Endothelial cell of umbilical vein (primary cell): ENCODE results near the gene PLXNB3. TPM values are rescaled to one million over a fixed set of nuclear protein-coding genes. Genes with fewer than 3 reads are reported as not detected.

Source experiments
- BruUV-seq: library from RNA; stranded (reverse); fragments of 400-500 nt; replicated peaks from 2 replicates; lab custom pipeline; 2021; lab: Mats Ljungman, UMichigan
- CTCF ChIA-PET: fragments of 300-600, 350-600 bp; sonication (Branson Sonifier 250); formaldehyde crosslinking; loops from one replicate; lab custom pipeline; 2021; ENCODE audit warnings: antibody characterized with exemption, inconsistent platforms; lab: Charles Lee
- POLR2A ChIA-PET: fragments of 300-600, 350-600 bp; sonication (Branson Sonifier 250); formaldehyde crosslinking; loops from one replicate; lab custom pipeline; 2021; ENCODE audit warnings: antibody characterized with exemption, inconsistent platforms; lab: Charles Lee
- DNase-seq: peaks from one replicate; pipeline ENCODE4 v3.0.0-alpha.2; 2011; ENCODE audit warnings: low read depth, low spot score
- FAIRE-seq: peaks from 2 replicates; lab custom pipeline; 2011; peaks lifted over from hg19 to GRCh38; lab: Jason Lieb, UNC
- H2AFZ ChIP-seq: 2 replicates; pipeline ENCODE4 v1.6.0; 2012; ENCODE audit warnings: low read depth, low read length, control low read depth, inconsistent platforms
- H3K27ac ChIP-seq: 2 replicates; pipeline ENCODE4 v1.5.1; 2011; ENCODE audit warnings: low read depth, mild to moderate bottlenecking, control low read depth, low read length, moderate library complexity; ENCODE audit not compliant: insufficient read depth
- H3K27me3 ChIP-seq, 2 experiments: 2 replicates each; pipeline versions ENCODE4 v1.6.0 to v1.6.1; 2011; ENCODE audit warnings: low read length in 2 of 2, mixed read lengths in 1 of 2; ENCODE audit not compliant: control insufficient read depth in 2 of 2, insufficient read depth in 2 of 2
- H3K36me3 ChIP-seq, 2 experiments: 2 replicates in 1 of 2; 3 replicates in 1 of 2; pipeline ENCODE4 v1.5.1; 2011; ENCODE audit warnings: low read length in 2 of 2, mild to moderate bottlenecking in 1 of 2, moderate library complexity in 1 of 2; ENCODE audit not compliant: control insufficient read depth in 2 of 2, insufficient read depth in 2 of 2; ENCODE audit errors: extremely low read depth in 1 of 2
- H3K4me1 ChIP-seq: 3 replicates; pipeline ENCODE4 v1.5.1; 2011; ENCODE audit warnings: mild to moderate bottlenecking, low read length; ENCODE audit not compliant: control insufficient read depth, insufficient read depth; ENCODE audit errors: extremely low read depth
- H3K4me2 ChIP-seq: 2 replicates; pipeline ENCODE4 v1.6.1; 2011; ENCODE audit warnings: low read length, control low read depth, mixed read lengths; ENCODE audit not compliant: insufficient read depth
- H3K4me3 ChIP-seq, 3 experiments: fragments of 200-600 bp in 1 of 3; sonication (generic), shearing (Covaris generic) in 1 of 3; replicated peaks in 1 of 3; 2 replicates each; pipeline ENCODE4 v1.5.1; 2011 to 2016; ENCODE audit warnings: control low read depth in 3 of 3, low read length in 3 of 3, mild to moderate bottlenecking in 2 of 3, inconsistent platforms in 1 of 3, low read depth in 1 of 3, moderate library complexity in 1 of 3; ENCODE audit not compliant: insufficient read depth in 1 of 3
- H3K79me2 ChIP-seq: 2 replicates; pipeline ENCODE4 v1.6.0; 2012; ENCODE audit warnings: low read length, inconsistent platforms; ENCODE audit not compliant: control insufficient read depth, insufficient read depth
- H3K9ac ChIP-seq: replicated peaks from 2 replicates; pipeline ENCODE3; 2011; ENCODE audit warnings: low read length, control low read depth; ENCODE audit not compliant: insufficient read depth; ENCODE audit errors: extremely low read depth
- H3K9me1 ChIP-seq: replicated peaks from 3 replicates; pipeline ENCODE4 v1.6.0; 2011; ENCODE audit warnings: mild to moderate bottlenecking, low read length; ENCODE audit not compliant: control insufficient read depth, insufficient read depth; ENCODE audit errors: extremely low read depth
- H3K9me3 ChIP-seq: replicated peaks from 2 replicates; pipeline ENCODE4 v1.5.1; 2012; ENCODE audit warnings: low read length, inconsistent platforms; ENCODE audit not compliant: control insufficient read depth, insufficient read depth
- H4K20me1 ChIP-seq: replicated peaks from 2 replicates; pipeline ENCODE3; 2011; ENCODE audit warnings: mild to moderate bottlenecking, low read length; ENCODE audit not compliant: control insufficient read depth, insufficient read depth; ENCODE audit errors: extremely low read depth
- EZH2 ChIP-seq: IDR thresholded peaks from 2 replicates; pipeline ENCODE4 v1.6.1; 2012; ENCODE audit warnings: borderline replicate concordance, low read depth, mild to moderate bottlenecking, moderate library complexity, low read length, inconsistent platforms; ENCODE audit not compliant: severe bottlenecking
- FOS ChIP-seq: IDR thresholded peaks from 2 replicates; pipeline ENCODE4 v1.6.1; 2011; ENCODE audit warnings: mild to moderate bottlenecking, low read length, moderate library complexity, borderline replicate concordance; ENCODE audit not compliant: insufficient read depth
- GATA2 ChIP-seq: IDR thresholded peaks from 2 replicates; pipeline ENCODE4 v1.7.0; 2011; ENCODE audit warnings: low read depth, mild to moderate bottlenecking, moderate library complexity, mixed read lengths, low read length; ENCODE audit not compliant: insufficient read length, insufficient read depth
- JUN ChIP-seq: IDR thresholded peaks from 2 replicates; pipeline ENCODE4 v1.6.1; 2011; ENCODE audit warnings: borderline replicate concordance, low read depth; ENCODE audit not compliant: insufficient read length, insufficient read depth
- MYC ChIP-seq: IDR thresholded peaks from one replicate; pipeline ENCODE4 v1.6.1; 2011; ENCODE audit warnings: mild to moderate bottlenecking, low read depth, low read length
- POLR2A ChIP-seq: IDR thresholded peaks from 2 replicates; pipeline ENCODE4 v1.6.1; 2012; ENCODE audit warnings: low read depth, mild to moderate bottlenecking, control low read depth, low read length
- POLR2AphosphoS5 ChIP-seq: IDR thresholded peaks from 2 replicates; pipeline ENCODE4 v1.6.1; 2012; ENCODE audit warnings: low read depth, mild to moderate bottlenecking, control low read depth, low read length, moderate library complexity; ENCODE audit not compliant: insufficient read depth
- dilution Hi-C: fragments of 300-500 bp; cut with MboI; formaldehyde crosslinking; loops from one replicate; pipeline ENCODE4 v1.15.0; 2019; ENCODE audit warnings: low sequenced_read_pairs; ENCODE audit not compliant: extremely low pct_ligation_motif_present
- intact Hi-C: fragments of 100-400 bp; cut with micrococcal nuclease; formaldehyde crosslinking; loops from one replicate; pipeline ENCODE4 v1.10.0; 2022
- polyA plus RNA-seq, 4 experiments: library from polyadenylated mRNA; depleted of rRNA in 3 of 4; stranded (reverse) in 3 of 4; unstranded in 1 of 4; fragments of >200 nt; gene quantifications; 2 replicates each; pipeline versions ENCODE4 v1.2.1 to v1.2.3, GENCODE V29; 2011 to 2012; ENCODE audit warnings: missing spikeins in 1 of 4
- total RNA-seq: library from RNA; stranded (reverse); gene quantifications from 2 replicates; pipeline ENCODE4 v1.2.3, GENCODE V29; 2021
- TF ChIP-seq, protein P1 (sequence below): IDR thresholded peaks from 2 replicates; pipeline ENCODE4 v1.6.1; 2011; ENCODE audit not compliant: insufficient read depth, insufficient read length
- TF ChIP-seq, protein P2 (sequence below), 2 donors: IDR thresholded peaks; 1 replicate in 1 of 2; 2 replicates in 1 of 2; pipeline ENCODE4 v1.5.1; 2011; ENCODE audit warnings: low read length in 2 of 2, mild to moderate bottlenecking in 2 of 2, moderate library complexity in 2 of 2, control low read depth in 1 of 2, inconsistent platforms in 1 of 2, low read depth in 1 of 2; ENCODE audit not compliant: insufficient read depth in 1 of 2; ENCODE audit errors: extremely low read depth in 1 of 2

Gene PLXNB3
- total and polyA plus RNA-seq, 2 donors (not counting 3 experiments of a cell fraction or from before 2014, with no cell fraction given): 19.0 to 31.4 TPM

DNA sequence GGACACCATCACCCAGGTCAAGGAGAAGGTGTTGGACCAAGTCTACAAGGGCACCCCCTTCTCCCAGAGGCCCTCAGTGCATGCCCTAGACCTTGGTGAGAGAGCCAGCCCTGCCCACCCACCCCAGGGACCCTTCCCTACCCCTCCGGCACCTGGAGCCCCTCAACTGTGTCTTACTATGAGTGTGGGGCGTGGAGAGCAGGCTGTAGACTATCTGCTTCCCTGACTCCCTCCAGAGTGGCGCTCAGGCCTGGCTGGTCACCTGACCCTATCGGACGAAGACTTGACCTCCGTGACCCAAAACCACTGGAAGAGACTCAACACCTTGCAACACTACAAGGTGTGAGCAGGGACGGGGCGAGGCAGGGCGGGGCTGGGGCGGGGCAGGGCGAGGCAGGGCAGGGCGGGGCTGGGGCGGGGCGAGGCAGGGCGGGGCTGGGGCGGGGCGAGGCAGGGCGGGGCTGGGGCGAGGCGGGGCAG is 12.1 kb downstream of the PLXNB3 start:
- BruUV-seq: no TSS peak
- Histone ChIP-seq H3K9ac (no peak overlapping the region), H3K4me3 (no peak overlapping the region), H3K36me3 (peaks cover 0 to 14% of the 10 kb centered on the region in 2 experiments), H3K27ac (no peak overlapping the region), H3K9me3 (no peaks in the 10 kb centered on the region), H3K9me1 (no peaks in the 10 kb centered on the region), H3K4me1 (no peaks in the 10 kb centered on the region), H3K27me3 (no peaks in the 10 kb centered on the region), H3K79me2 (no peaks in the 10 kb centered on the region), H3K4me2 (no peak overlapping the region), H2AFZ (no peak overlapping the region), H4K20me1 (no peaks in the 10 kb centered on the region)
- dilution Hi-C loops: no loop called here
- TF ChIP-seq FOS: no peak
- TF ChIP-seq GATA2: no peak
- TF ChIP-seq JUN: no peak
- no peak for TF ChIP-seq POLR2A
- TF ChIP-seq, protein P1, sequence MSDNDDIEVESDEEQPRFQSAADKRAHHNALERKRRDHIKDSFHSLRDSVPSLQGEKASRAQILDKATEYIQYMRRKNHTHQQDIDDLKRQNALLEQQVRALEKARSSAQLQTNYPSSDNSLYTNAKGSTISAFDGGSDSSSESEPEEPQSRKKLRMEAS: no peak
- TF ChIP-seq MYC: no peak
- TF ChIP-seq EZH2: no peak
- TF ChIP-seq POLR2AphosphoS5: no peak
- TF ChIP-seq, protein P2, sequence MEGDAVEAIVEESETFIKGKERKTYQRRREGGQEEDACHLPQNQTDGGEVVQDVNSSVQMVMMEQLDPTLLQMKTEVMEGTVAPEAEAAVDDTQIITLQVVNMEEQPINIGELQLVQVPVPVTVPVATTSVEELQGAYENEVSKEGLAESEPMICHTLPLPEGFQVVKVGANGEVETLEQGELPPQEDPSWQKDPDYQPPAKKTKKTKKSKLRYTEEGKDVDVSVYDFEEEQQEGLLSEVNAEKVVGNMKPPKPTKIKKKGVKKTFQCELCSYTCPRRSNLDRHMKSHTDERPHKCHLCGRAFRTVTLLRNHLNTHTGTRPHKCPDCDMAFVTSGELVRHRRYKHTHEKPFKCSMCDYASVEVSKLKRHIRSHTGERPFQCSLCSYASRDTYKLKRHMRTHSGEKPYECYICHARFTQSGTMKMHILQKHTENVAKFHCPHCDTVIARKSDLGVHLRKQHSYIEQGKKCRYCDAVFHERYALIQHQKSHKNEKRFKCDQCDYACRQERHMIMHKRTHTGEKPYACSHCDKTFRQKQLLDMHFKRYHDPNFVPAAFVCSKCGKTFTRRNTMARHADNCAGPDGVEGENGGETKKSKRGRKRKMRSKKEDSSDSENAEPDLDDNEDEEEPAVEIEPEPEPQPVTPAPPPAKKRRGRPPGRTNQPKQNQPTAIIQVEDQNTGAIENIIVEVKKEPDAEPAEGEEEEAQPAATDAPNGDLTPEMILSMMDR (IDR thresholded peaks at IDR 0.05; ENCODE audit: extremely low read depth in 1 of 2, insufficient read depth in 1 of 2, low read depth in 1 of 2, low read length in 2 of 2): no peak
- intact Hi-C loops: no loop called here
- FAIRE-seq (no peak), DNase-seq (no peak)
- ChIA-PET CTCF (no interaction called here), POLR2A (no interaction called here)
